Panc1 (cell line): ENCODE data around the gene HYPK.

Source experiments
- CTCF ChIP-seq: fragments of 450-650 bp; IDR thresholded peaks from 2 replicates; pipeline ENCODE4 v1.5.1; 2017; ENCODE audit warnings: mild to moderate bottlenecking
- TCF7L2 ChIP-seq: IDR thresholded peaks from 2 replicates; pipeline ENCODE4 v1.6.1; 2011; ENCODE audit warnings: mild to moderate bottlenecking, low read depth, low read length, inconsistent platforms

- TF ChIP-seq CTCF = no peak
- no peak for TF ChIP-seq TCF7L2
Observed at GRCh38 chr15:43774062-43774461, 26.3 kb upstream of the HYPK start.
